ENCODE measurements around the gene ARHGAP26. TPM values are rescaled to one million over a fixed set of nuclear protein-coding genes. Genes with fewer than 3 reads are reported as not detected.

The ARHGAP26 gene
- total RNA-seq, 3 donors from 2014 or later: 9.1 to 11.7 (median 9.7) TPM

DNA sequence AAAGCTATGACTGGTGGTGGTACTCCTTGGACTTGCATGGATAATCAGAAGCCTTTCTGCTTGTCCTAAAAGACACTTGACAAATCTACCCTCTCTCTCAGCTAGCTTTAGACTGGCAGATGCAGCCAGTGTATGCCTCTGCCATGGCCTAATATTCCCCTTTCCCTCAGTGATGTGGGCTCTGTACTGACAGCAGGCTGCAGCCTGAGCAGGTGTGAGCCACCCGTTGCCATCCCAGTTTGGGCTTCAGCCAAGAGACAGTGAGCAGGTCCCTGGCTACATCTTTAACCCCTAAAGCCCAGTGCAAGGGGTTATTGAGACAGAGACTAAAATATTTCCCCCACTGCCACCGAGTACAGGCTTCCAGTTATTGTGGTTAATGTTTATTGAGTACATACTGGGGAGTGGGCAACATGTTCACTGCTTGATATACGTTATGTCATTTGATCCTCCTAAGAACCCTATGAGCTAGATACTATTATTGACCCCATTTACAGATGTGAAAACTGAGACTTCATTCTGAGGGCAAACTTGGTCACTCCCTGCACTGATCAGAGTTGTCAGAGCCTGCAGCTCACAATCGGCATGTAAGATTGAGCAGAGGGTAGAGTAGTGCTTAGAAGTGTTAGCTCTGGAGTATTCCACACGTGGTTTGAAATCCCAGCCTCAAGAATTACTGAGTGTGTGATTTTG lies 254.2 kb downstream of the ARHGAP26 start:
- Mint-ChIP-seq H3K9me3 (no peaks in the 10 kb centered on the region), H3K4me3 (no peak overlapping the region), H3K4me1 (ENCODE audit: low read depth) (peaks cover 31% of the 10 kb centered on the region), H3K27me3 (ENCODE audit: low read depth) (no peaks in the 10 kb centered on the region), H3K36me3 (ENCODE audit: insufficient read depth) (peaks cover 7% of the 10 kb centered on the region)
- ATAC-seq (no peak), DNase-seq (no peak)

GRCh38 chr5:143025376-143025775 lies 255.2 kb downstream of the ARHGAP26 start:
- H3K4me1 Mint-ChIP-seq (ENCODE audit: low read depth): peaks cover 35% of the 10 kb centered on the region
- no peaks in the 10 kb centered on the region for H3K27me3 Mint-ChIP-seq (ENCODE audit: low read depth)
- H3K4me3 Mint-ChIP-seq: no peak overlapping the region
- ATAC-seq: no peak
- peaks cover 7% of the 10 kb centered on the region for H3K36me3 Mint-ChIP-seq (ENCODE audit: insufficient read depth)
- DNase-seq: no peak
- no peaks in the 10 kb centered on the region for H3K9me3 Mint-ChIP-seq

DNA sequence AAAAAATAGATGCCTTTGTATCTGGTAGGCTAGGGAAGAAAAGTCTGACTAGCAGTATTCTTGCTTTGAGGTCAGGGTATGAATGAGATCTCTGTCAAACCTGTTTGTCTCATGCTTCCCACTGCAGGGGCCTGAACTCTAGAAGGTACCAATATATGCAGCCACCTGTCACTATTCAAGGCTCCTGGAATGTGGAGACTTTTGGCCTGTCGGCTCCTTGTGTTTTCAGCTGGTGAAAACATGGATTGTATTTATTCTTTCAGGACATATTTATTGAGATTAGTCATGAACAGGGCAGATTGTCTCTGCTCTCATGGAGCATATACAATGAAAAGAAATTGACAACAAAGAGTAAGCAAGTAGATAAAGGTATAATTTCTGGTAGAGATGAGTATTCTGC lies 255.8 kb downstream of the ARHGAP26 start:
- H3K4me3 Mint-ChIP-seq: no peak overlapping the region
- H3K36me3 Mint-ChIP-seq (ENCODE audit: insufficient read depth): peaks cover 7% of the 10 kb centered on the region
- ATAC-seq (no peak), DNase-seq (no peak)
- no peaks in the 10 kb centered on the region for H3K27me3 Mint-ChIP-seq (ENCODE audit: low read depth)
- H3K4me1 Mint-ChIP-seq (ENCODE audit: low read depth): peaks cover 41% of the 10 kb centered on the region
- no peaks in the 10 kb centered on the region for H3K9me3 Mint-ChIP-seq

- ATAC-seq: no peak
- Mint-ChIP-seq H3K27me3 (ENCODE audit: low read depth) (no peaks in the 10 kb centered on the region), H3K4me1 (ENCODE audit: low read depth) (peaks cover 45% of the 10 kb centered on the region), H3K4me3 (no peak overlapping the region), H3K36me3 (ENCODE audit: insufficient read depth) (peaks cover 10% of the 10 kb centered on the region), H3K9me3 (no peaks in the 10 kb centered on the region)
- DNase-seq: no peak
Observed at GRCh38 chr5:143026380-143026779, 256.2 kb downstream of the ARHGAP26 start.

DNA sequence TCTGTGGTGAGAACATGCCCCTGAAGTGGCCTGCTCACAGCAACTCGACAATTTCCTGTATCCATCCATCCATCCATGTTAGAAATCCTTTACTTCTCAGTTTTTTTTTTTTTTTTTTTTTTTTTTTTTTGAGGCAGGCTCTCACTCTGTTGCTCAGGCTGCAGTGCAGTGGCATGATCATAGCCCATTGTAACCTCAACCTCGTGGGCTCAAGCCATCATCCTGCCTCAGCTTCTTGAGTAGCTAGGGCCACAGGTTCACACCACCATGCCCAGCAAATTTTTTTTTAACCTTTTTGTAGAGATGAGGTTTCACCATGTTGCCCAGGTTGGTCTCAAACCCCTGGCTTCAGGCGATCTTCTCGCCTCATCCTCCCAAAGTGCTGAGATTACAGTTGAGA lies 259.1 kb downstream of the ARHGAP26 start:
- Mint-ChIP-seq H3K9me3 (no peaks in the 10 kb centered on the region), H3K4me3 (no peak overlapping the region)
- no peak for ATAC-seq

GRCh38 chr5:143030349-143030748 lies 260.2 kb downstream of the ARHGAP26 start:
- peak overlapping the region; percentile 3 for H3K4me3 Mint-ChIP-seq
- H3K9me3 Mint-ChIP-seq: no peaks in the 10 kb centered on the region
- ATAC-seq: peak; percentile 35 to 51
- H3K36me3 Mint-ChIP-seq (ENCODE audit: insufficient read depth): peaks cover 8% of the 10 kb centered on the region
- H3K4me1 Mint-ChIP-seq (ENCODE audit: low read depth): peaks cover 39% of the 10 kb centered on the region
- no peaks in the 10 kb centered on the region for H3K27me3 Mint-ChIP-seq (ENCODE audit: low read depth)
- peak; percentile 12 for DNase-seq

More for the DNA sequence above, 259.1 kb downstream of the ARHGAP26 start:
- no peaks in the 10 kb centered on the region for H3K27me3 Mint-ChIP-seq (ENCODE audit: low read depth)
- H3K36me3 Mint-ChIP-seq (ENCODE audit: insufficient read depth): peaks cover 8% of the 10 kb centered on the region
- H3K4me1 Mint-ChIP-seq (ENCODE audit: low read depth): peaks cover 36% of the 10 kb centered on the region
- no peak for DNase-seq

DNA sequence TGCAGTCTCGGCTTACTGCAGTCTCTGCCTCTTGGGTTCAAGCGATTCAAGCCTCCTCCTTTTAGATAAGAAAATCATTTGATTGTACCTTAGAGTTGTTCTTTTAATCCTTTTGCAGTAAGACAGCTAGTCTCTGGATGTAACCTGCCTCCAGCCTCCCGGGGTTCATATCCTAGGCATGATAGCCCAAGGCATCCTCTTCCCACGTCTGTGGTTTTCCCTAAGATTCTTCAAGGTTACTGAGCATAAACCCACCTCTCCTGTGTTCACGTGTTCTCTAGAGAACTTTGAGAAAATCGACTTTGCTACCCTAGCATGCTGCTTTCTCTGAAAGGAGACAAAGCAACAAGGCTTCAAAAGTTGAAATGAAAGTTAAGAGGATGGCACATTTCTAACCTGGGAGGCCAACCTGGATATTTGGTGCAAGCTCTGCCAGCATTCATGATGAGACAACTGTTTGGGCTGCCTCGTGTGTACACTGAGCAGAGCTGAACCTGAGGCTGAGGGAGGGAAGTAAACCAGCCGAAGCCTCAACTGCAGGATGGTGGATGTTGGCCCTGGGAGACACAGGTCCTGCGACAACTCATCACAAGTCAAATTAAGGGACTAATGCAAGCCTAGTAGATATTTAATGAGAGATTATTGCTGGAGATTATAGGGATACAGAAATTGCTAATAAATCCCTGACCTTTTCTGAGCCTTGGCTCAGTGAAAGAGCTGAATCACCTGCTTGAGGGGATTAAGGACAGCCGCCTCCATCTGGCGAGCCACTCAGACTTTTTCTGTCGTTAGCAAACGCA lies 261.8 kb downstream of the ARHGAP26 start:
- H3K9me3 Mint-ChIP-seq: no peaks in the 10 kb centered on the region
- peak overlapping the region; percentile 11 for H3K4me3 Mint-ChIP-seq
- ATAC-seq: no peak
- peaks cover 3% of the 10 kb centered on the region for H3K36me3 Mint-ChIP-seq (ENCODE audit: insufficient read depth)
- no peaks in the 10 kb centered on the region for H3K27me3 Mint-ChIP-seq (ENCODE audit: low read depth)
- H3K4me1 Mint-ChIP-seq (ENCODE audit: low read depth): peaks cover 42% of the 10 kb centered on the region
- DNase-seq: no peak

GRCh38 chr5:143032581-143032836 lies 262.3 kb downstream of the ARHGAP26 start:
- ATAC-seq (no peak), DNase-seq (no peak)
- peaks cover 3% of the 10 kb centered on the region for H3K36me3 Mint-ChIP-seq (ENCODE audit: insufficient read depth)
- H3K27me3 Mint-ChIP-seq (ENCODE audit: low read depth): no peaks in the 10 kb centered on the region
- H3K4me1 Mint-ChIP-seq (ENCODE audit: low read depth): peaks cover 48% of the 10 kb centered on the region
- no peaks in the 10 kb centered on the region for H3K9me3 Mint-ChIP-seq
- no peak overlapping the region for H3K4me3 Mint-ChIP-seq

DNA sequence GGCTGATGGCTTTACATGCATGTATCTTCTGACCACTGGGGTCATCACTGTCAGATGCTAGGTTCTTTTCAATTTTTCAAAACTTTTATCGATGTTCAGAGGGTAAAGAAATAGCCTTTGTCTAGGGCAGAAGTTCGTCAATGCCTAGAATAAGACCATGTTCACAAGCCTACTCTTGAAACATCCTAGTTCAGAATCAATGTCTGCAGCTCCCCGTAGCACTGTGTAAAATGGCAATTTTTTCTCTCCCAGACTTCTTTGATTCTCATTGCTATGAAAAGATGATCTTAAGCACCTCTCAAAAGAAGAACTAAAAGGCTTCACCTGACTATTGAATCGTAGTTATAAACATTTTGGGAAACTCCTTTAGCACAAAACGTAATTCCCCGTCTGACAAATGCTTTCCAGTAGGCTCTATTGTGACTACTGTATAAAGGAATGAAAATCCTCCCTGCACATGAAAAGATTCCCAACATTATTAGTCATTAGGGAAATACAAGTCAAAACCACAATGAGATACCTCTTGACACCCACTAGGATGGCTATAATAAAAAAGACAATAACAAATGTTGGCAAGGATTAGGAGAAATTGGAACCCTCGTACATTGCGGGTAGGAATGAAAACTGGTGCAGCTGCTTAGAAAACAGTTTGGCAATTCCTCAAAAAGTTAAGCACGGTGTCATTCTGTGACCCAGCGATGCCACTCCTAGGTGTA lies 263.5 kb downstream of the ARHGAP26 start:
- Mint-ChIP-seq H3K27me3 (ENCODE audit: low read depth) (no peaks in the 10 kb centered on the region), H3K9me3 (no peaks in the 10 kb centered on the region), H3K36me3 (ENCODE audit: insufficient read depth) (peaks cover 11% of the 10 kb centered on the region), H3K4me1 (ENCODE audit: low read depth) (peaks cover 52% of the 10 kb centered on the region), H3K4me3 (no peak overlapping the region)
- DNase-seq (no peak), ATAC-seq (no peak)

- Mint-ChIP-seq H3K4me1 (ENCODE audit: low read depth) (peaks cover 31% of the 10 kb centered on the region), H3K27me3 (ENCODE audit: low read depth) (no peaks in the 10 kb centered on the region), H3K9me3 (no peaks in the 10 kb centered on the region), H3K4me3 (no peak overlapping the region), H3K36me3 (ENCODE audit: insufficient read depth) (peaks cover 20% of the 10 kb centered on the region)
- ATAC-seq: peak; percentile 77 to 84
- no peak for DNase-seq
Observed at GRCh38 chr5:143036146-143036927, 266.2 kb downstream of the ARHGAP26 start.

DNA sequence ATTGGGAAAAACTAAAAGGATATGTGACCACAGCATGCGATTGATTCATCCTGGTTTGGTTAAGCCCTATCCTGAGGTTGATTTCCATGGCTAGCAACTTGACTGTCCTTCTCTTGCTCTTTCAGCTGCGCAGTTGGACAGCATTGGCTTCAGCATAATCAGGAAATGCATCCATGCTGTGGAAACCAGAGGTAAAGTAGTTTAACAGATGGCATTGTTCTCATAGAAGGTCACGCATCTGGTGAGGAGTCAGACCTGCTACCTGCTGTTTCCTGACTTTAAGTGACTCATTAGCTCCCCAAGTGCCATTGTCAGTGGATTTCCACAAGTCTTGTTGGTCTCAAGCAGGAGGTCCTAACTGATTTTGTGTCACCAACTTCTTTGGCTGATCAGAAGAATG lies 266.9 kb downstream of the ARHGAP26 start:
- no peak for DNase-seq
- peak in 1 of 2 donors; percentile 23 for ATAC-seq
- peaks cover 26% of the 10 kb centered on the region for H3K4me1 Mint-ChIP-seq (ENCODE audit: low read depth)

GRCh38 chr5:143037708-143038107 lies 267.5 kb downstream of the ARHGAP26 start:
- peaks cover 33% of the 10 kb centered on the region for H3K36me3 Mint-ChIP-seq (ENCODE audit: insufficient read depth)
- no peaks in the 10 kb centered on the region for H3K27me3 Mint-ChIP-seq (ENCODE audit: low read depth)
- H3K4me3 Mint-ChIP-seq: no peak overlapping the region
- H3K9me3 Mint-ChIP-seq: no peaks in the 10 kb centered on the region
- no peak for ATAC-seq
- peaks cover 26% of the 10 kb centered on the region for H3K4me1 Mint-ChIP-seq (ENCODE audit: low read depth)
- DNase-seq: no peak

More for the DNA sequence above, 266.9 kb downstream of the ARHGAP26 start:
- no peaks in the 10 kb centered on the region for H3K27me3 Mint-ChIP-seq (ENCODE audit: low read depth)
- no peaks in the 10 kb centered on the region for H3K9me3 Mint-ChIP-seq
- no peak overlapping the region for H3K4me3 Mint-ChIP-seq
- H3K36me3 Mint-ChIP-seq (ENCODE audit: insufficient read depth): peaks cover 28% of the 10 kb centered on the region

GRCh38 chr5:143040622-143041021 lies 270.4 kb downstream of the ARHGAP26 start:
- peaks cover 48% of the 10 kb centered on the region for H3K36me3 Mint-ChIP-seq (ENCODE audit: insufficient read depth)
- H3K4me3 Mint-ChIP-seq: no peak overlapping the region
- no peaks in the 10 kb centered on the region for H3K27me3 Mint-ChIP-seq (ENCODE audit: low read depth)
- peaks cover 21% of the 10 kb centered on the region for H3K4me1 Mint-ChIP-seq (ENCODE audit: low read depth)
- no peaks in the 10 kb centered on the region for H3K9me3 Mint-ChIP-seq
- no peak for ATAC-seq
- no peak for DNase-seq

GRCh38 chr5:143041461-143041860 lies 271.3 kb downstream of the ARHGAP26 start:
- Mint-ChIP-seq H3K36me3 (ENCODE audit: insufficient read depth) (peaks cover 48% of the 10 kb centered on the region), H3K27me3 (ENCODE audit: low read depth) (no peaks in the 10 kb centered on the region), H3K9me3 (no peaks in the 10 kb centered on the region), H3K4me1 (ENCODE audit: low read depth) (peaks cover 16% of the 10 kb centered on the region), H3K4me3 (no peak overlapping the region)
- no peak for ATAC-seq
- DNase-seq: no peak
